Thyroid gland (tissue), 4 donors: ENCODE results near the gene PLEKHA8.

Experiments
- CTCF ChIP-seq, 6 experiments: fragments of 200-600 bp in 3 of 6; fragments of 450-650 bp in 3 of 6; sonication (generic) in 3 of 6; IDR thresholded peaks; one replicate each; pipeline ENCODE4 v1.5.1; 2016 to 2019; ENCODE audit warnings: antibody characterized with exemption in 6 of 6, mild to moderate bottlenecking in 2 of 6, inconsistent platforms in 1 of 6, moderate library complexity in 1 of 6
- POLR2A ChIP-seq, 2 donors: fragments of 450-650 bp; IDR thresholded peaks; one replicate each; pipeline ENCODE4 v1.6.1; 2017; ENCODE audit warnings: antibody characterized with exemption in 2 of 2, mild to moderate bottlenecking in 2 of 2, moderate library complexity in 1 of 2

- TF ChIP-seq POLR2A (IDR thresholded peaks at IDR 0.05) (no peak), CTCF (IDR thresholded peaks at IDR 0.05) (no peak)
These were observed 111.7 kb downstream of the PLEKHA8 start for GRCh38 chr7:30139836-30140384.
